GM13977 (cell line): Measurements from ENCODE around the gene PKMYT1.
A peak's percentile ranks its signal among the peaks of the same experiment; 100 is the strongest.

Experiments
- DNase-seq: peaks from one replicate; pipeline ENCODE4 v3.0.0; 2012; ENCODE audit warnings: low spot score
- in situ Hi-C: fragments of 300-500 bp; cut with MboI; formaldehyde crosslinking; loops from one replicate; pipeline ENCODE4 v1.12.0; 2022; ENCODE audit warnings: low sequenced_read_pairs, low pct_unique_long_range_greater_than_20kb, mixed read lengths, inconsistent platforms; ENCODE audit not compliant: unreplicated experiment
- TF ChIP-seq, protein P1 (sequence below): IDR thresholded peaks from 2 replicates; pipeline ENCODE4 v1.5.1; 2012; ENCODE audit warnings: mild to moderate bottlenecking, control low read depth; ENCODE audit not compliant: insufficient read depth; ENCODE audit errors: extremely low read depth, missing control alignments

Gene PKMYT1

DNA sequence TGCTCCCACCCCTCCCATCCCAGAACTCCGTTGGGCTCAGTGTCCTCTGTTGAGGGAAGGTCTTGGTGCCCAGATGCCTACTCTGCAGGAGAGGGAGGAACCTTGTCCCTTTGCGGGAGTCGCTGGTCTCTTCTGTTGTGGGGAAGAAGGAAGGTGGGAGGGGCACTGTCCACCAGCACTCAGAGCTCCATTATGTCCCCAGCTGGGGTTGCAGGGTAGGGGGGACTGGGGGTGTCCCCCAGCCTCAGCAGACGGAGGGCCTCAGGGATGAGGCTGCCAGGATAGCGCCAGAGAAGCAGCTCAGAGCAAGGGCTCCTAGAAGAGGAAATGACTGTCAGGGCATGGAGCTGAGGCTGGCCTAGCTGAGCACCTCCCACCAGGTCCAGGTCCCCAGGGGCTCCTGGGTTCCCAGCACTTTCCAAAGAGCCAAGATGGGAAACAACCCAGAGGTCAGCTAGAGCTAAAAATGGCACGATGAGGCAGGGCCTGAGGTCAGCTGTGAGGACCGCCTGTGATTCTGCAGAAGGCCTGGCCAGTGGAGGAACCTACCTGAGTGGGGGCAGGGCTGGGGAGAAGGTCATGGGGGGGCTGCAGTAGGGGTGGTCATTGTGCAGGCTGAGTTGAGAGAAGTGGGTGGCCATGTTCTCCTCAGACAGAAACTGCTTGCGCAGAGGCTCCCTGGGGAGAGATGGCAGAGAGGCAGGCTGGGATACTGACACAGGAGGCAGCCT lies 42.6 kb upstream of the PKMYT1 start:
- no peak for DNase-seq
- in situ Hi-C loops = no loop called here
- TF ChIP-seq, protein P1, sequence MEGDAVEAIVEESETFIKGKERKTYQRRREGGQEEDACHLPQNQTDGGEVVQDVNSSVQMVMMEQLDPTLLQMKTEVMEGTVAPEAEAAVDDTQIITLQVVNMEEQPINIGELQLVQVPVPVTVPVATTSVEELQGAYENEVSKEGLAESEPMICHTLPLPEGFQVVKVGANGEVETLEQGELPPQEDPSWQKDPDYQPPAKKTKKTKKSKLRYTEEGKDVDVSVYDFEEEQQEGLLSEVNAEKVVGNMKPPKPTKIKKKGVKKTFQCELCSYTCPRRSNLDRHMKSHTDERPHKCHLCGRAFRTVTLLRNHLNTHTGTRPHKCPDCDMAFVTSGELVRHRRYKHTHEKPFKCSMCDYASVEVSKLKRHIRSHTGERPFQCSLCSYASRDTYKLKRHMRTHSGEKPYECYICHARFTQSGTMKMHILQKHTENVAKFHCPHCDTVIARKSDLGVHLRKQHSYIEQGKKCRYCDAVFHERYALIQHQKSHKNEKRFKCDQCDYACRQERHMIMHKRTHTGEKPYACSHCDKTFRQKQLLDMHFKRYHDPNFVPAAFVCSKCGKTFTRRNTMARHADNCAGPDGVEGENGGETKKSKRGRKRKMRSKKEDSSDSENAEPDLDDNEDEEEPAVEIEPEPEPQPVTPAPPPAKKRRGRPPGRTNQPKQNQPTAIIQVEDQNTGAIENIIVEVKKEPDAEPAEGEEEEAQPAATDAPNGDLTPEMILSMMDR = no peak

DNA sequence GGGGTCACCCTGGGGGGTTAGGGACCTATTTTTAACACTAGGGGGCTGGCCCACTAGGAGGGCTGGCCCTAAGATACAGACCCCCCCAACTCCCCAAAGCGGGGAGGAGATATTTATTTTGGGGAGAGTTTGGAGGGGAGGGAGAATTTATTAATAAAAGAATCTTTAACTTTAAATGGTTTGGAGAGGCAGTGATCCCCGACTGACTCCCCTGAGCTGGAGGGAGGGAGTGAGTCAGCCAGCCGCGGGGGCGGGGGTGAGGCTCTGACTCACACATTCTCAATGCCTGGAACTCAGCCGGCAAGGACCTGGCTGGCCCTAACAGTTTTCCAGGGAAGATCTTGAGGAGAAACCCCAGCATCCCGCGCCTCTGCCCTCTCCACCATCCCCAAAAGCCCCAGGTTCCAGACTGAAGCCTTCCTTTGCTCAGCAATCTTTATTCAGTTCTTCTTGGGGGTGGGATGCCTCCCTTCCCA lies 42.0 kb upstream of the PKMYT1 start:
- in situ Hi-C loops = no loop called here
- TF ChIP-seq, protein P1 = no peak
- peak; percentile 74 for DNase-seq

DNA sequence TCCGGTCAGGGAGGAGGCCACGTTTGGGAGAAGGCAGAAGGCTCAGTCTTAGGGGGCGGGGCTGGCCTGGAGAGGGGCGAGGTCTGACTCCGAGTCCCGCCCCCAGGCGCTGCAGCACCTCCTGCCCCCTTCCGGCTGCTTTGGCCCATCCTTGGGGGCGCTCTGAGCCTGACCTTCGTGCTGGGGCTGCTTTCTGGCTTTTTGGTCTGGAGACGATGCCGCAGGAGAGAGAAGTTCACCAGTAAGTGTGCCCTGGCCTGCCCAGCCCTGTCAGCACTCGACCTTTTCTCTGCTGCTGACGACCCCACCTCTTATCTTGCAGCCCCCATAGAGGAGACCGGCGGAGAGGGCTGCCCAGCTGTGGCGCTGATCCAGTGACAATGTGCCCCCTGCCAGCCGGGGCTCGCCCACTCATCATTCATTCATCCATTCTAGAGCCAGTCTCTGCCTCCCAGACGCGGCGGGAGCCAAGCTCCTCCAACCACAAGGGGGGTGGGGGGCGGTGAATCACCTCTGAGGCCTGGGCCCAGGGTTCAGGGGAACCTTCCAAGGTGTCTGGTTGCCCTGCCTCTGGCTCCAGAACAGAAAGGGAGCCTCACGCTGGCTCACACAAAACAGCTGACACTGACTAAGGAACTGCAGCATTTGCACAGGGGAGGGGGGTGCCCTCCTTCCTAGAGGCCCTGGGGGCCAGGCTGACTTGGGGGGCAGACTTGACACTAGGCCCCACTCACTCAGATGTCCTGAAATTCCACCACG lies 41.4 kb upstream of the PKMYT1 start:
- TF ChIP-seq, protein P1 = peak; percentile 46
- in situ Hi-C loops = no loop called here
- DNase-seq = peak; percentile 87

DNA sequence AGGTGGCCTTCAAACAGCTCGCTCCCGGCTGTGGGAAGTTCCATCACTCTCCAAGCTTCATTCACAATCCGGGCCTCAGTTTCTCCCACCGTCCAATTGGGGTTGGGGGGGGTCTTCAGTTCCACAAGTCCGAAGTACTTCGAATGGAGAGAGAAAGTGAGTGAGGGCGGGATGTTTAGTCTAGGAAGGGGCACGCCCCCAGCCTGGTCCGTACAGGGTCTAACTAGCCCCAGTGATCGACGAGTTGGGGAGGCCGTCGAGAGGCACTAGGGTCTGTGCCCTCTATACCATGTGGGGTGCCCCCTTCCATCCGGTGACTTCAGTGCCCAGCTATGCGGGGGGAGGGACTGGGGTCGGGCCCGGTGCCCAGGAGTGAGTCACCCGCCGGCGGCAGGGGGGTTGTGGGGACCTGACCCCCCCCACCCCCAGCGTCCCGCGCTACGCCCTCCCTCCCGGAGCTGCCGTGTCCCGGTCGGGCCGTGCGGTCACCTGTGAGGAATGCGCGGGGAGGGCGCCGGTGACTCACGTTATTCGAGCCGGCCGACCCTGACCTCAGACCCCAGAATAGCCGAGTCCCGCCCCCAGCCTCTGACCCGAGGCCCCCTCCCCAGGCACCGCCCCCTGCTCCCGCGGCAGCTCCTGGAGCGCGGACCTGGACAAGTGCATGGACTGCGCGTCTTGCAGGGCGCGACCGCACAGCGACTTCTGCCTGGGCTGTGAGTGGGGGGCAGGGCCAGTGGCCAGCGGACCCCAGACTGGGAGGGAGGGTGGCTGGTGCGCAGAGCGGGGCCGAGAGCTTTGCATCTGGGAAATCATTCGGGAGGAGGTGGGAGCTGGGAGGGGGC lies 40.6 kb upstream of the PKMYT1 start:
- TF ChIP-seq, protein P1 = no peak
- no peak for DNase-seq
- in situ Hi-C loops = no loop called here

DNA sequence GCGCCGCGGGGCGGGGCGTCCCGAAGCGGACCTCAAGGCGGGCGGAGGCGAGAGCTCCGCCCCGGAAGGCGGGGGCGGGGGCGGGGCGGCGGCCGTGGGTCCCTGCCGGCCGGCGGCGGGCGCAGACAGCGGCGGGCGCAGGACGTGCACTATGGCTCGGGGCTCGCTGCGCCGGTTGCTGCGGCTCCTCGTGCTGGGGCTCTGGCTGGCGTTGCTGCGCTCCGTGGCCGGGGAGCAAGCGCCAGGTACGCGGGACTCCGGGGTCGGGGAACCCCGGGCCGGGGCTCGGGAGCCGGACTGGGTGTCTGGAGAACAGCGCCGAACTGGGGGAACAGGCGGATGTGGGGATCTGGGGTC lies 40.0 kb upstream of the PKMYT1 start, which contains the start of gene TNFRSF12A:
Gene TNFRSF12A, plus strand, starts transcription at position 122 of the 357 bp plus-strand sequence. Its CDS starts 30 bp downstream, at position 152.
- peak; percentile 95 for DNase-seq
- in situ Hi-C loops = no loop called here
- TF ChIP-seq, protein P1 = no peak

DNA sequence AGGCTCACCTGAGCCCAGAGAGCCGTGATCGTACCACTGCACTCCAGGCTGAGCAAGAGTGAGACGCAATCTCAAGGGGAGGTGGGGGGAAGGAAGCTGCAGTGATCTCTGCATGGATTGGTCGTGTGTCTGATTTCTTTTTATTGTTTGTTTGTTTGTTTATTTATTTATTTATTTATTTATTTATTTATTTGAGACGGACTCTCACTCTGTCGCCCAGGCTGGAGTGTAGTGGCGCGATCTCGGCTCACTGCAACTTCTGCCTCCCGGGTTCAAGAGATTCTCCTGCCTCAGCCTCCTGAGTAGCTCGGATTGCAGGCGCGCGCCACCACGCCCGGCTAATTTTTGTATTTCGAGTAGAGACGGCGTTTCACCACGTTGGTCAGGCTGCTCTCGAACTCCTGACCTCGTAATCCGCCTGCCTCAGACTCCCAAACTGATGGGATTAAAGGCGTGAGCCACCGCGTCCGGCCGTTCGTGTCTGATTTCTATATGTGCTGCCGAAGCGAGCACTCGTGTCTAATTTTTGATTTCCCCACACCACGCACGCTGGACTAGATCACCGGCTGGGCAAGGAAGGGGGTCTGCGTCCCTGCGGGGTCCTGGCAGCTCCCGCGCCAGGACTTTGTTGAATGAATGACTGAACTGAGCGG lies 39.5 kb upstream of the PKMYT1 start:
- in situ Hi-C loops = no loop called here
- TF ChIP-seq, protein P1 = no peak

More for the DNA sequence above, 39.5 kb upstream of the PKMYT1 start:
- no peak for DNase-seq
